Thyroid gland (tissue), 4 donors: Measurements from ENCODE around the gene CSNK2A3. TPM values are rescaled to one million over a fixed set of nuclear protein-coding genes. Genes with fewer than 3 reads are reported as not detected.

Source experiments
- DNase-seq, 2 donors: peaks; one replicate each; pipeline ENCODE4 v3.0.0-alpha.2; 2019
- H3K27ac ChIP-seq, 3 donors: fragments of 200-600 bp; sonication (generic); 1 replicate in 2 of 3; 2 replicates in 1 of 3; pipeline ENCODE4 v1.5.1; 2016 to 2019; ENCODE audit warnings: mild to moderate bottlenecking in 1 of 3, moderate library complexity in 1 of 3
- H3K27me3 ChIP-seq: fragments of 200-600 bp; sonication (generic); one replicate; pipeline ENCODE4 v1.5.1; 2019
- H3K36me3 ChIP-seq, 2 donors: fragments of 200-600 bp; sonication (generic); one replicate each; pipeline ENCODE4 v1.5.1; 2016 to 2019
- H3K4me1 ChIP-seq, 2 donors: fragments of 200-600 bp; sonication (generic); one replicate each; pipeline ENCODE4 v1.5.1; 2017 to 2019
- H3K4me3 ChIP-seq, 3 donors: fragments of 200-600 bp; sonication (generic); replicated peaks in 1 of 3; 1 replicate in 2 of 3; 2 replicates in 1 of 3; pipeline ENCODE4 v1.5.1; 2016; ENCODE audit warnings: mild to moderate bottlenecking in 1 of 3
- H3K9me3 ChIP-seq: fragments of 200-600 bp; sonication (generic); one replicate; pipeline ENCODE4 v1.5.1; 2017
- CTCF ChIP-seq, 6 experiments: fragments of 200-600 bp in 3 of 6; fragments of 450-650 bp in 3 of 6; sonication (generic) in 3 of 6; IDR thresholded peaks; one replicate each; pipeline ENCODE4 v1.5.1; 2016 to 2019; ENCODE audit warnings: antibody characterized with exemption in 6 of 6, mild to moderate bottlenecking in 2 of 6, inconsistent platforms in 1 of 6, moderate library complexity in 1 of 6
- POLR2A ChIP-seq, 2 donors: fragments of 450-650 bp; IDR thresholded peaks; one replicate each; pipeline ENCODE4 v1.6.1; 2017; ENCODE audit warnings: antibody characterized with exemption in 2 of 2, mild to moderate bottlenecking in 2 of 2, moderate library complexity in 1 of 2
- WGBS, 2 donors: methylation state at CpG; one replicate each; pipeline ENCODE4 v1.1.5; 2017; 5-methylcytosine and 5-hydroxymethylcytosine counted together
- intact Hi-C: fragments of 100-400 bp; cut with DNase I; formaldehyde crosslinking; loops from one replicate; pipeline ENCODE4 v1.15.1; 2023
- total RNA-seq, 4 donors: library from RNA; depleted of rRNA; stranded (reverse); fragments of >200 nt; gene quantifications; one replicate each; pipeline ENCODE4 v1.2.3, GENCODE V29; 2016

Gene CSNK2A3
- total RNA-seq, 4 donors from 2014 or later, result 2.8 to 9.5 (median 3.8) TPM

DNA sequence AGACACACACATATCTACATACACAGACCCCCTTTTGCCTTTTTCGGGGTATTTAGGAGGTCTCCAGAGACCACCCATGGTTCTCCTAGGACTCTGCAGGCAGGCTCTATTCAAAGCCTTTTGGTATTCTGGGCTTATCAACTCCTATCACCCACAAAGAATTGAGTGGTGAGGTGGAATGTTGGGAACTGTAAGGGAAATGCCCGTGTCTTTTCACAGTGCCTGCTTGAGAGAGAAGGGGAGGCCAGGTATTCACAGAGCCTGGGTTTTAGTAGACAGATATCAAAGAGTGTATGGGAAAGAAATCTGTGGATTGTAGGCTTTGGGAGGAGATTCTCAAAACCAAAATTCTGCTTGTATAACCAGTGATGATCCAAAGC, 44.0 kb upstream of the CSNK2A3 start:
- Histone ChIP-seq H3K9me3 (no peaks in the 10 kb centered on the region), H3K4me3 (no peak overlapping the region), H3K36me3 (no peaks in the 10 kb centered on the region), H3K4me1 (peaks cover 0 to 3% of the 10 kb centered on the region in 2 donors), H3K27me3 (no peaks in the 10 kb centered on the region), H3K27ac (no peak overlapping the region)
- intact Hi-C loops, result no loop called here
- no peak for DNase-seq
- 82 to 84% methylated on average over 2 of the region's 2 CpGs for WGBS, 2 donors
- TF ChIP-seq CTCF (IDR thresholded peaks at IDR 0.05) (no peak), POLR2A (IDR thresholded peaks at IDR 0.05) (no peak)

GRCh38 chr11:11396301-11397035, 43.4 kb upstream of the CSNK2A3 start:
- no peak for DNase-seq
- Histone ChIP-seq H3K27ac (no peak overlapping the region), H3K4me1 (peaks cover 0 to 8% of the 10 kb centered on the region in 2 donors), H3K27me3 (no peaks in the 10 kb centered on the region), H3K9me3 (no peaks in the 10 kb centered on the region), H3K4me3 (no peak overlapping the region), H3K36me3 (no peaks in the 10 kb centered on the region)
- 65 to 82% methylated on average over 11 of the region's 11 CpGs for WGBS, 2 donors
- TF ChIP-seq CTCF (IDR thresholded peaks at IDR 0.05), result no peak
- no peak for TF ChIP-seq POLR2A (IDR thresholded peaks at IDR 0.05)
- intact Hi-C loops, result no loop called here

DNA sequence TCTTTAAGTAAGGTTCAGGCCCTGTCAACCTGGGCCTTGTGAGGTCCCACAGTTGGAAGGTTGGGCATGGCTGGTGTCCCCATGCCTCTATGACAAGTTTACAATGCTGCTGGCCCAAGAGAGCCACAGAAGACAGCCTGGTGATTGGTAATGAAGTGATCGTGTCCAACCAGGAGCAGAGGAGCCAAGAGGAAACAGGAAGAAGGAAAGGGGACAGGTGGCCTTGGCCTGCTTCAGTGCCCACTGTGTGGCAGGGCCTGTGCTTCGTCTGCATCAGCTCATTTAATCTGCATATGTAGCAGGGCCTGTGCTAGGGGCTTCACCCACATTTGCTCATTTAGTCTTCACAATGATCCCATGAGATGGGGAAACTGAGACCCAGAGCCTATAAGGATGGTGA, 42.1 kb upstream of the CSNK2A3 start:
- H3K27ac ChIP-seq, result no peak overlapping the region
- H3K4me3 ChIP-seq, result no peak overlapping the region
- H3K36me3 ChIP-seq, result no peaks in the 10 kb centered on the region
- H3K9me3 ChIP-seq, result no peaks in the 10 kb centered on the region
- no peak for DNase-seq
- peaks cover 0 to 15% of the 10 kb centered on the region in 2 donors for H3K4me1 ChIP-seq
- no peaks in the 10 kb centered on the region for H3K27me3 ChIP-seq
- TF ChIP-seq POLR2A (IDR thresholded peaks at IDR 0.05) (no peak), CTCF (IDR thresholded peaks at IDR 0.05) (no peak)
- WGBS, 2 donors, result 85 to 95% methylated on average over 2 of the region's 2 CpGs
- intact Hi-C loops, result no loop called here

- intact Hi-C loops, result no loop called here
- no peaks in the 10 kb centered on the region for H3K27me3 ChIP-seq
- no peak overlapping the region for H3K4me3 ChIP-seq
- H3K36me3 ChIP-seq, result no peaks in the 10 kb centered on the region
- peaks cover 0 to 15% of the 10 kb centered on the region in 2 donors for H3K4me1 ChIP-seq
- no peak overlapping the region for H3K27ac ChIP-seq
- no peak for TF ChIP-seq CTCF (IDR thresholded peaks at IDR 0.05)
- TF ChIP-seq POLR2A (IDR thresholded peaks at IDR 0.05), result no peak
- no peaks in the 10 kb centered on the region for H3K9me3 ChIP-seq
- DNase-seq, result no peak
These were observed 41.2 kb upstream of the CSNK2A3 start for GRCh38 chr11:11394241-11394640.

GRCh38 chr11:11391796-11392463, 38.9 kb upstream of the CSNK2A3 start:
- Histone ChIP-seq H3K27ac (no peak overlapping the region), H3K27me3 (no peaks in the 10 kb centered on the region), H3K9me3 (no peaks in the 10 kb centered on the region), H3K4me3 (no peak overlapping the region), H3K4me1 (peaks cover 0 to 15% of the 10 kb centered on the region in 2 donors), H3K36me3 (no peaks in the 10 kb centered on the region)
- WGBS, 2 donors, result 68 to 88% methylated on average over 13 of the region's 13 CpGs
- intact Hi-C loops, result no loop called here
- DNase-seq, result peak; percentile 13 to 32
- TF ChIP-seq POLR2A (IDR thresholded peaks at IDR 0.05) (no peak), CTCF (IDR thresholded peaks at IDR 0.05) (no peak)
